ENCODE results near the gene N4BP3.

N4BP3 gene

DNA sequence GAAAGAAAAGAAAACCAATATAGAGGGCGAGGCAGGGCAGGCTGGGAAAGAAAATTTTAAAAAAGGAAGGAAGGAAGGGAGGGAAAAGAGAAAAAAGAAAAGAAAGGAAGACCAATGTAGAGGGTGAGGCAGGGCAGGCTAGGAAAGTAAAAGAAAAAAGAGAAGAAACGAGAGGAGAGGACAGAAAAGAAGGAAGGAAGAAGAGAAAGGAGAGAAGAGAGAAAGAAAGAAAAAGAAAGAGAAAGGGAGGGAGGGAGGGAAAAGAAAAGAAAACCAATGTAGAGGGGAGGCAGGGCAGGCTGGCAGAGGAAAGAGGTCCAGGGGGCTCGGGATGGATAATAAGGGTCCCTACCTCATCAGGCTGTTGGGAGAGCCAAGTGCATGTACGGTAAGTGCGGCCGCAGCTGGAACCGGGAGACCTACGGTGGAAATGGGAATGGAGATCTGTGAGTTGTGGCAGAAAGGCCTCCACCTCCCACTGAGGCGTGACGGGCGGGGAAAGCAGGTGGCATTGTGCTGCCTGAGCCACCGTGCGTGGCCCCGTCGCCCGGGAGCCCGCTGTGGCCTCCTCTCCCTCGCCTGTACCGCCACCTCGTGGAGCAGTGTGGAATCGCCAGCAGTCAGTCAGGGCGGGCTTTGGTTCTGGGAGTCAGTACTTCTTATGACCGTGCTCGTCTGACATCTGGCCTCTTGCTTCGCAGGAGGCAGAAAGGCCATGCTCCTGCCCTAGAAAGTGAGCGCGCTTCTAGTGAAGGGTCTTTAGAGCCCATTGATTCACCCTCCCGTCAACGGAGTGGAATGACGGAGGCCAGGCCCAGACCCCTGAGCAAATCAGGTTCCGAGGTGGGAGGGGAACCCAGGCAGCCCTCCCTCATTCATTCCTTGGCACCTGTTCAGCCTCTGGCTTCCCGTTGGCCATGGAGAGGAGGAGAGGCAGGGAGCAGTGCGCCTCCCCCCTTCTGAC lies 50.7 kb downstream of the N4BP3 start:
- no peak for DNase-seq (ENCODE audit: low read depth)
- TF ChIP-seq, protein P1, sequence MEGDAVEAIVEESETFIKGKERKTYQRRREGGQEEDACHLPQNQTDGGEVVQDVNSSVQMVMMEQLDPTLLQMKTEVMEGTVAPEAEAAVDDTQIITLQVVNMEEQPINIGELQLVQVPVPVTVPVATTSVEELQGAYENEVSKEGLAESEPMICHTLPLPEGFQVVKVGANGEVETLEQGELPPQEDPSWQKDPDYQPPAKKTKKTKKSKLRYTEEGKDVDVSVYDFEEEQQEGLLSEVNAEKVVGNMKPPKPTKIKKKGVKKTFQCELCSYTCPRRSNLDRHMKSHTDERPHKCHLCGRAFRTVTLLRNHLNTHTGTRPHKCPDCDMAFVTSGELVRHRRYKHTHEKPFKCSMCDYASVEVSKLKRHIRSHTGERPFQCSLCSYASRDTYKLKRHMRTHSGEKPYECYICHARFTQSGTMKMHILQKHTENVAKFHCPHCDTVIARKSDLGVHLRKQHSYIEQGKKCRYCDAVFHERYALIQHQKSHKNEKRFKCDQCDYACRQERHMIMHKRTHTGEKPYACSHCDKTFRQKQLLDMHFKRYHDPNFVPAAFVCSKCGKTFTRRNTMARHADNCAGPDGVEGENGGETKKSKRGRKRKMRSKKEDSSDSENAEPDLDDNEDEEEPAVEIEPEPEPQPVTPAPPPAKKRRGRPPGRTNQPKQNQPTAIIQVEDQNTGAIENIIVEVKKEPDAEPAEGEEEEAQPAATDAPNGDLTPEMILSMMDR (IDR thresholded peaks at IDR 0.05; ENCODE audit: control insufficient read depth, insufficient read depth, low read depth, low read length, missing control alignments), result peak; percentile 99
- peak overlapping the region; percentile 19 for H3K4me3 ChIP-seq (ENCODE audit: control insufficient read depth, low read depth, low read length)

DNA sequence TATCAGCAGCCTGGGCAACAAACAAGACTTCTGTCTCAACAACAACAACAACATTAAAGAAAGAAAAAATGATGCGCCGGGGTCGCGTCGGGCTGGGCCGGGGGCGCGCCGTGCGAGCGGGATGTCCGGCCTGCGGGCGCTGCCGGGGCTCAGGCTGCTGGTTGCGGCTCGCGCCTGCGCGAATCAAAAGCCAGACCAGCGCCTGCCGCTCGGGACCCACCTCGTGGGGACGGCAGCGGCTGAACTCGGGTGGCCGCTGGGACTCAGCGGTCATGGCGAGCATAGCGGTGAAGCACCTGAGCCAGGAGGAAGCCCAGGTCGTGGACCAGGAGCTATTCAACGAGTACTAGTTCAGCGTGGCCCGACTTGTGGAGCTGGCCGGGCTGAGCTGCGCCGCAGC lies 52.2 kb downstream of the N4BP3 start:
- no peak overlapping the region for H3K4me3 ChIP-seq (ENCODE audit: control insufficient read depth, low read depth, low read length)
- no peak for DNase-seq (ENCODE audit: low read depth)

DNA sequence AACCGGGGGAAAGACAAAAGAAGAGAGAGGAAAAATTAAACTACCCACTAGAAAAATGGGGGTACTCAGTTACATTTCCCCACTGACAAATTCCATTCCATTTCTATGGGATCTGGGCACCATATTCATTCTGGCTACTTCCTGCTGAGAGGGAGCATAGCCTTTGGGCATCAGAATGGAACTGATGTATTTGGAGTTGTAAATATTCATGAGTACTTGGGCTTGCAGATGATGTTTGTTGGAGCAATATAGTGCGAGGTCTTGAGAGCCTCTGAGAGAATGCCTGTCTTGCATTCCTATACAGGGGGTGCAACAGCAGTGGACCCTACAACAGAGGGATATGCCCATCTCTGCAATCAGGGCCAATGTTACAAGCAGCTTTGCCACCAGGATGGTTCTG lies 57.1 kb downstream of the N4BP3 start:
- no peak overlapping the region for H3K4me3 ChIP-seq (ENCODE audit: control insufficient read depth, low read depth, low read length)
- TF ChIP-seq, protein P1 (IDR thresholded peaks at IDR 0.05; ENCODE audit: control insufficient read depth, insufficient read depth, low read depth, low read length, missing control alignments), result no peak
- no peak for DNase-seq (ENCODE audit: low read depth)

More for the DNA sequence above, 52.2 kb downstream of the N4BP3 start:
- TF ChIP-seq, protein P1 (IDR thresholded peaks at IDR 0.05; ENCODE audit: control insufficient read depth, insufficient read depth, low read depth, low read length, missing control alignments), result no peak

DNA sequence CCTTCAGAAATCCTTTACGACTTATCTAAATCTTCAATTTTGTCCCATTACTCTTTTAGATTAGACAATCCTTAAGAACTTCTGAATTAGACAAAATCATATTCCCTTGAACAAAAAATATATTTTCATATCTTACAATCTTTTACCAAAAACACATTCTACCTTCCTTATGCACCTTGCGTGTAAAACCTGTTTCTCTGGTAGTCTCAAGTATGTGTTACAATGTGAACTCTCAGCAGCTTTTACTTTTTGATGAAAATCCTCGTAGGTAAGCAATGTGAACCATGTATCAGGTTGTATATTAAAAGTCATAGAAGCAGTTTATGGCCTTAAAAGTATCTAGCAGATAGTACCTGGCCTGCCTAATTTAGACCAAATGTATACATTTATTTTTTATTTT lies 61.1 kb downstream of the N4BP3 start:
- H3K4me3 ChIP-seq (ENCODE audit: control insufficient read depth, low read depth, low read length), result no peak overlapping the region
- DNase-seq (ENCODE audit: low read depth), result no peak
- TF ChIP-seq, protein P1 (IDR thresholded peaks at IDR 0.05; ENCODE audit: control insufficient read depth, insufficient read depth, low read depth, low read length, missing control alignments), result no peak
